RWPE2 (cell line): ENCODE measurements around the gene RPL12.
"Not testable (repeated sequence)": the region's sequence is repeated elsewhere in the genome, so short reads cannot be mapped to it uniquely, and the experiment has no call there.

Experiments
- ATAC-seq: fragments of 200-7000 bp; cut with Tn5 transposase; 3 replicates; pipeline ENCODE4 v1.9.1; 2021; ENCODE audit warnings: low read depth
- DNase-seq: peaks from one replicate; pipeline ENCODE4 v3.0.0-alpha.2; 2020; ENCODE audit warnings: low spot score
- H3K27ac ChIP-seq: fragments of 450-650 bp; 2 replicates; pipeline ENCODE4 v1.5.1; 2017; ENCODE audit warnings: mild to moderate bottlenecking; ENCODE audit not compliant: poor library complexity, severe bottlenecking
- H3K27me3 ChIP-seq: fragments of 250-450 bp; sonication (Bioruptor Pico); 2 replicates; pipeline ENCODE4 v1.5.1; 2021; ENCODE audit warnings: mild to moderate bottlenecking, moderate library complexity; ENCODE audit not compliant: insufficient read depth, poor library complexity, severe bottlenecking
- H3K36me3 ChIP-seq: fragments of 250-450 bp; sonication (Bioruptor Pico); 2 replicates; pipeline ENCODE4 v1.5.1; 2020; ENCODE audit warnings: low read depth, mild to moderate bottlenecking, moderate library complexity
- H3K4me1 ChIP-seq: fragments of 250-450 bp; sonication (Bioruptor Pico); 2 replicates; pipeline ENCODE4 v1.5.1; 2021; ENCODE audit warnings: mild to moderate bottlenecking, moderate library complexity; ENCODE audit not compliant: insufficient read depth, poor library complexity, severe bottlenecking
- H3K4me3 ChIP-seq: fragments of 250-450 bp; sonication (Bioruptor Pico); 2 replicates; pipeline ENCODE4 v1.5.1; 2021; ENCODE audit warnings: mild to moderate bottlenecking, moderate library complexity; ENCODE audit not compliant: severe bottlenecking
- H3K9me3 ChIP-seq: fragments of 250-450 bp; sonication (Bioruptor Pico); 2 replicates; pipeline ENCODE4 v1.5.1; 2021; ENCODE audit warnings: mild to moderate bottlenecking, moderate library complexity; ENCODE audit not compliant: severe bottlenecking
- TF ChIP-seq, protein P1 (sequence below): fragments of 450-650 bp; IDR thresholded peaks from one replicate; pipeline ENCODE4 v1.5.1; 2017; ENCODE audit warnings: mild to moderate bottlenecking, moderate library complexity; ENCODE audit not compliant: poor library complexity, severe bottlenecking

The RPL12 gene

DNA sequence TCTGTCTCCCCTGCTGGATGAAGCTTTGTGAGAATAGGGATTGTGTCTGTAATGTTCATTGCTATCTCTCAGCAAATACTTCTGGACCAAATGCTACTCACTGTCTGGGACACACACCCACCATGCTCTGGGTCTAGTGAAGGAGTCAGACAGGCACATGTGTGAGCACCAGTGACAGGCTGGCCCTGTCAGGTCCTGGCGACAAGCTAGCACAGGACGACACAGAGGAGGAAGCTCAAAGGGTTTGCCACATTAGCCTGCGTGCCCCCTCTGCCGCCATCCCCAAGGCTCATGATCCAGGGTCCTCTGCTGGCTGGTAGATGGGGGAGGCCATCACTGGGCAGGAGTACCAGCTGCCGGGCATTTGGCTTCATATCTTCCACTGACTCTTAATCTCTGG is 23.4 kb upstream of the RPL12 start:
- TF ChIP-seq, protein P1, sequence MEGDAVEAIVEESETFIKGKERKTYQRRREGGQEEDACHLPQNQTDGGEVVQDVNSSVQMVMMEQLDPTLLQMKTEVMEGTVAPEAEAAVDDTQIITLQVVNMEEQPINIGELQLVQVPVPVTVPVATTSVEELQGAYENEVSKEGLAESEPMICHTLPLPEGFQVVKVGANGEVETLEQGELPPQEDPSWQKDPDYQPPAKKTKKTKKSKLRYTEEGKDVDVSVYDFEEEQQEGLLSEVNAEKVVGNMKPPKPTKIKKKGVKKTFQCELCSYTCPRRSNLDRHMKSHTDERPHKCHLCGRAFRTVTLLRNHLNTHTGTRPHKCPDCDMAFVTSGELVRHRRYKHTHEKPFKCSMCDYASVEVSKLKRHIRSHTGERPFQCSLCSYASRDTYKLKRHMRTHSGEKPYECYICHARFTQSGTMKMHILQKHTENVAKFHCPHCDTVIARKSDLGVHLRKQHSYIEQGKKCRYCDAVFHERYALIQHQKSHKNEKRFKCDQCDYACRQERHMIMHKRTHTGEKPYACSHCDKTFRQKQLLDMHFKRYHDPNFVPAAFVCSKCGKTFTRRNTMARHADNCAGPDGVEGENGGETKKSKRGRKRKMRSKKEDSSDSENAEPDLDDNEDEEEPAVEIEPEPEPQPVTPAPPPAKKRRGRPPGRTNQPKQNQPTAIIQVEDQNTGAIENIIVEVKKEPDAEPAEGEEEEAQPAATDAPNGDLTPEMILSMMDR, result no peak
- H3K27me3 ChIP-seq, result no peaks in the 10 kb centered on the region
- no peaks in the 10 kb centered on the region for H3K9me3 ChIP-seq
- no peaks in the 10 kb centered on the region for H3K4me1 ChIP-seq
- H3K4me3 ChIP-seq, result no peak overlapping the region
- H3K36me3 ChIP-seq, result peaks cover 29% of the 10 kb centered on the region
- no peak overlapping the region for H3K27ac ChIP-seq
- DNase-seq, result no peak
- ATAC-seq, result no peak

DNA sequence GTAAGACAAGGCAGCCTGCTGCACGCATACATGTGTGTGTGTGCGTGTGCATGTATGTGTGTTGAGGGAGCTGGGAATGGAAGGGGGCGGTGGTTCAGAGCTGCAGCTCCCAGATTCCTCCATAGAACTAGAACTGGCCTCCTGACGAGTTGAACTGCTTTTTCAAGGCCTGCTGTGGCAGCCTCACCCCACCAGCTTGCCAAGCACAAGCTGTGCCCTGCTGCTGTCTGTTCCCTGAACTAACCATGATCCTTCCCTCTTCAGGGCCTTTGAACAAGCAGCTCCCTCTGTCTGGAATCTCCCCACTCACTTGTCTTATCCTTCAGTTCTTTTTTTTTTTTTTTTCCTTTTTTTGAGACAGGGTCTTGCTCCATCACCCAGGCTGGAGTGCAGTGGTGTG is 22.7 kb upstream of the RPL12 start:
- no peak for ATAC-seq
- H3K27me3 ChIP-seq, result no peaks in the 10 kb centered on the region
- TF ChIP-seq, protein P1, result no peak
- peaks cover 25% of the 10 kb centered on the region for H3K36me3 ChIP-seq
- H3K4me3 ChIP-seq, result no peak overlapping the region
- no peaks in the 10 kb centered on the region for H3K4me1 ChIP-seq
- no peak for DNase-seq
- H3K27ac ChIP-seq, result no peak overlapping the region
- no peaks in the 10 kb centered on the region for H3K9me3 ChIP-seq

DNA sequence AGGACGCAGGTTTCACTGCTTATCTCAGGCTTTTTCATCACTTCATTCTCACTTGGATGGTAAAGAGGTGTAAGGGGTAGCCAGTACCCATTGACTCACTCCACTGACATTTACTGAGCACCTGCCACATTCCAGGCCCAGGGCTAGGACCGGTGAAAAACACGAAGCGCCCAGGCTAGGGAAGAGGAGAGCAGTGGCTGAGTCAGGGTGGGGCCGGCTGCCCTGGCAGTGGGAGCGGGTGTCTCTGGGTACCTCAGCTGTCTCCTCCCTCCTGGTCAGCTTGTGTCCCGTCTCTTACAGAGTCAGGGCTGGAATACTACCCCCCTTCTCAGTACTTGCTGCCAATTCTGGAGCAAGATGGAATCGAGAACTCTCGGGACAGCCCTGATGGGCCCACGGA is 22.3 kb upstream of the RPL12 start:
- Histone ChIP-seq H3K4me3 (no peak overlapping the region), H3K27me3 (no peaks in the 10 kb centered on the region), H3K9me3 (no peaks in the 10 kb centered on the region), H3K4me1 (no peaks in the 10 kb centered on the region), H3K36me3 (peaks cover 23% of the 10 kb centered on the region), H3K27ac (no peak overlapping the region)
- ATAC-seq (no peak), DNase-seq (no peak)
- TF ChIP-seq, protein P1, result no peak

DNA sequence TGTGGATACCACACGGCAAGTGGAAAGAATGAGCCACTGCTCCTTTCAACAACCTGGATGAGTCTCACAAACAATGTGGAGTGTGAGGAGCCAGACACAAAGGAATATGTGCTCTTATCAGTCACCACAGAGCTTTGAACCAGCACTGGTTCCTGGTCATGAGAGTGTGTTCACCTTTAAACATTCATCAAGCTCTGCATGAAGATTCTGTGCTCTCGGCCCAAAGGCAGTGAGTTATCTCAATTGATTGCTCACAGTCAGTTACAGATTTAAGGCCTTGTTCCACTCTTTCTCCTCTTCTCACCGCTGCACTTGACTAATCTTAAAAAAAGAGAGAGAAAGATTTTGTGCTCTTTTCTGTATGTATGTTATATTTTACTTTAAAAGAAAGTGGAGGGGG is 19.5 kb upstream of the RPL12 start:
- TF ChIP-seq, protein P1, result no peak
- H3K27me3 ChIP-seq, result no peaks in the 10 kb centered on the region
- no peak for DNase-seq

DNA sequence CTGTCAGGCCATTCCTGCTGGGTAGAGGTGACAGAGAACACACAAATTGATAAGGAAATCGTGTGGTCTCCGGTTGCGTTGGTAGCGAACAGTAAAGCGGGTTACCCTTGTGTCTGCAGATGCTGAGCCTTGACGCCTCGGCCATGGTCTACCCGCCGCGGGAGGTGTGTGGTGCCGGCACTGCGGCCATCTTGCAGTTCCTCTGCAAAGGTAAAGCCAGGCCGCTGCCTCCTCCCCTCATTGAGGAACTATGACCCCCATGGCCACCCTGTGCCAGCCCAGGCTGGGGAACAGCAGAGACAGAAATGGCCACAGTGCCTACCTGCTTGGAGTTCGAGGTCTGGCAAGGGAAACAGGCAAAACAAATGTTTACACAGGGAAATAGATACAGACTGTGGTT is 16.4 kb upstream of the RPL12 start:
- peaks cover 37% of the 10 kb centered on the region for H3K36me3 ChIP-seq

More for the DNA sequence above, 19.5 kb upstream of the RPL12 start:
- Histone ChIP-seq H3K9me3 (no peaks in the 10 kb centered on the region), H3K36me3 (peaks cover 12% of the 10 kb centered on the region), H3K27ac (no peak overlapping the region), H3K4me1 (no peaks in the 10 kb centered on the region), H3K4me3 (no peak overlapping the region)
- ATAC-seq, result no peak

DNA sequence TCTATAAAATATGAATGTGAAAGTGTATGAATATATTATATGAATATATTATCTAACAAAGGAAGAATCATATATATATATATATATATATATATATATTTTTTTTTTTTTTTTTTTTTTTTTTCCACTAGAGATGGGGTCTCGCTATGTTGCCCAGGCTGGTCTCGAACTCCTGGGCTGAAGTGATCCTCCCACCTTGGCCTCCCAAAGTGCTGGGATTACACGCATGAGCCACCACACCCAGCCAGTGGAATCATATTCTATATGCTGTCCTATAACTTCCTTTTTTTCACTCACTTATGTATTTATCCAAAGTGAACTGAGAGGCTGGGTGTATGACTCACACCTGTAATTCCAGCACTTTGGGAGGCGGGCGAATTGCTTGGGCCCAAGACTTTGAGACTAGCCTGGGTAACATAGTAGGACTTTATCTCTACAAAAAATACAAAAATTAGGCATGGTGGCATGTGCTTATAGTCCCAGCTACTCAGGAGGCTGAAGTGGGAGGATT is 15.3 kb upstream of the RPL12 start:
- H3K36me3 ChIP-seq, result peaks cover 49% of the 10 kb centered on the region
- H3K4me3 ChIP-seq, H3K27me3 ChIP-seq, H3K9me3 ChIP-seq, H3K4me1 ChIP-seq, H3K27ac ChIP-seq, ATAC-seq, DNase-seq: not testable (repeated sequence)

More for the DNA sequence above, 16.4 kb upstream of the RPL12 start:
- TF ChIP-seq, protein P1, result no peak
- H3K9me3 ChIP-seq, result no peaks in the 10 kb centered on the region
- no peaks in the 10 kb centered on the region for H3K27me3 ChIP-seq
- H3K27ac ChIP-seq, result no peak overlapping the region
- DNase-seq (no peak), ATAC-seq (no peak)
- no peaks in the 10 kb centered on the region for H3K4me1 ChIP-seq
- no peak overlapping the region for H3K4me3 ChIP-seq
